Brain microvascular endothelial cell (primary cell): Measurements from ENCODE around the gene TMEM72.

Experiments used
- DNase-seq: peaks from one replicate; pipeline ENCODE4 v3.0.0-alpha.2; 2020
- H3K27ac ChIP-seq: fragments of 250-450 bp; sonication (Bioruptor Pico); 2 replicates; pipeline ENCODE4 v1.5.1; 2020; ENCODE audit warnings: mild to moderate bottlenecking, moderate library complexity
- H3K27me3 ChIP-seq: fragments of 250-450 bp; sonication (Bioruptor Pico); replicated peaks from 2 replicates; pipeline ENCODE4 v1.5.1; 2020; ENCODE audit warnings: mild to moderate bottlenecking
- H3K36me3 ChIP-seq: fragments of 250-450 bp; sonication (Bioruptor Pico); replicated peaks from 2 replicates; pipeline ENCODE4 v1.5.1; 2020; ENCODE audit warnings: mild to moderate bottlenecking
- H3K4me3 ChIP-seq: 2 replicates; pipeline ENCODE4 v1.5.1; 2011; ENCODE audit warnings: low read depth, mild to moderate bottlenecking, control low read depth, low read length, moderate library complexity
- CTCF ChIP-seq: IDR thresholded peaks from 2 replicates; pipeline ENCODE4 v1.5.1; 2011; ENCODE audit warnings: low read depth, mild to moderate bottlenecking, moderate library complexity, low read length, control low read depth, inconsistent platforms; ENCODE audit errors: missing control alignments
- in situ Hi-C: cut with HindIII; loops from 2 replicates; pipeline ENCODE4 v1.10.0; 2017; ENCODE audit warnings: low sequenced_read_pairs, low pct_ligation_motif_present

Gene TMEM72

GRCh38 chr10:44897049-44897448 is 14.1 kb upstream of the TMEM72 start:
- in situ Hi-C loops = no loop called here
- H3K27me3 ChIP-seq = no peaks in the 10 kb centered on the region
- no peak for TF ChIP-seq CTCF
- no peak for DNase-seq
- H3K27ac ChIP-seq = no peak overlapping the region
- H3K36me3 ChIP-seq = no peaks in the 10 kb centered on the region
- no peak overlapping the region for H3K4me3 ChIP-seq

- H3K27ac ChIP-seq = no peak overlapping the region
- no peak for TF ChIP-seq CTCF
Measured at GRCh38 chr10:44898665-44899064, 12.5 kb upstream of the TMEM72 start.

GRCh38 chr10:44899450-44900080 is 11.6 kb upstream of the TMEM72 start:
- TF ChIP-seq CTCF = no peak
- in situ Hi-C loops = no loop called here
- Histone ChIP-seq H3K27me3 (peaks cover 3% of the 10 kb centered on the region), H3K4me3 (no peak overlapping the region), H3K27ac (no peak overlapping the region), H3K36me3 (no peaks in the 10 kb centered on the region)
- DNase-seq = no peak

More at GRCh38 chr10:44898665-44899064, 12.5 kb upstream of the TMEM72 start:
- no peak overlapping the region for H3K4me3 ChIP-seq
- H3K36me3 ChIP-seq = no peaks in the 10 kb centered on the region
- in situ Hi-C loops = no loop called here
- DNase-seq = no peak
- H3K27me3 ChIP-seq = peaks cover 3% of the 10 kb centered on the region

GRCh38 chr10:44902941-44903545 is 8.1 kb upstream of the TMEM72 start:
- H3K36me3 ChIP-seq = no peaks in the 10 kb centered on the region
- no peak overlapping the region for H3K27ac ChIP-seq
- DNase-seq = no peak
- in situ Hi-C loops = no loop called here
- no peak overlapping the region for H3K4me3 ChIP-seq
- no peak for TF ChIP-seq CTCF
- H3K27me3 ChIP-seq = peaks cover 5% of the 10 kb centered on the region

- in situ Hi-C loops = no loop called here
- no peak for TF ChIP-seq CTCF
- H3K27me3 ChIP-seq = peaks cover 5% of the 10 kb centered on the region
Measured at GRCh38 chr10:44906486-44906885, 4.7 kb upstream of the TMEM72 start.

GRCh38 chr10:44907556-44907955 is 3.6 kb upstream of the TMEM72 start:
- no peak for DNase-seq
- TF ChIP-seq CTCF = no peak
- peaks cover 5% of the 10 kb centered on the region for H3K27me3 ChIP-seq

More at GRCh38 chr10:44906486-44906885, 4.7 kb upstream of the TMEM72 start:
- Histone ChIP-seq H3K4me3 (no peak overlapping the region), H3K27ac (no peak overlapping the region), H3K36me3 (no peaks in the 10 kb centered on the region)
- no peak for DNase-seq

More at GRCh38 chr10:44907556-44907955, 3.6 kb upstream of the TMEM72 start:
- in situ Hi-C loops = no loop called here
- H3K27ac ChIP-seq = no peak overlapping the region
- no peak overlapping the region for H3K4me3 ChIP-seq
- H3K36me3 ChIP-seq = no peaks in the 10 kb centered on the region
